H1 (cell line): ENCODE results near the gene SMG1.

Source experiments
- CTCF ChIP-seq, 3 experiments: IDR thresholded peaks; 1 replicate in 2 of 3; 2 replicates in 1 of 3; pipeline versions ENCODE4 v1.5.1 to v1.6.1; 2011; ENCODE audit warnings: low read length in 3 of 3, mild to moderate bottlenecking in 3 of 3, inconsistent platforms in 2 of 3, low read depth in 1 of 3, moderate library complexity in 1 of 3; ENCODE audit not compliant: insufficient read depth in 1 of 3; ENCODE audit errors: control extremely low read depth in 1 of 3
- EZH2 ChIP-seq: fragments of 200-600 bp; sonication (generic); IDR thresholded peaks from 2 replicates; pipeline ENCODE4 v1.7.1; 2012; ENCODE audit warnings: low read depth, mild to moderate bottlenecking, moderate library complexity, low read length, inconsistent platforms; ENCODE audit not compliant: severe bottlenecking

- no peak for TF ChIP-seq CTCF (IDR thresholded peaks at IDR 0.05; ENCODE audit: control extremely low read depth in 1 of 3, insufficient read depth in 1 of 3, low read depth in 1 of 3, low read length in 3 of 3)
- TF ChIP-seq EZH2, result no peak
These were observed 48.9 kb upstream of the SMG1 start for GRCh38 chr16:18975109-18975508.
